ENCODE data around the gene UPP1. TPM values are rescaled to one million over a fixed set of nuclear protein-coding genes. Genes with fewer than 3 reads are reported as not detected.

UPP1 gene
- 64.8 to 101 TPM (median 88.5 TPM) in 5 replicates for total RNA-seq (2022; extraction: Qiagen RNA extraction; ENCODE audit: low read depth)

GRCh38 chr7:48089046-48090003 is at the start of gene UPP1:
UPP1 (plus strand) TSS chr7:48089265; CDS start chr7:48094784, 5,519 bp downstream.

Other genes starting within 250 kb of the UPP1 start
- gene PKD1L1, start 140.8 kb upstream of the UPP1 start, total RNA-seq (2022; extraction: Qiagen RNA extraction; ENCODE audit: low read depth) = 0.05 to 0.62 TPM (median 0.10 TPM) in 5 replicates
- 17.7 to 23.1 TPM (median 18.7 TPM) in 5 replicates for gene HUS1, start 109.7 kb upstream of the UPP1 start, total RNA-seq (2022; extraction: Qiagen RNA extraction; ENCODE audit: low read depth)
- gene SUN3, start 60.2 kb upstream of the UPP1 start, total RNA-seq (2022; extraction: Qiagen RNA extraction; ENCODE audit: low read depth) = 0.20 TPM in 1 of 5 replicates, not detected in the others
- 0.17 to 0.32 TPM (median 0.21 TPM) in 4 of 5 replicates, not detected in the other for gene C7orf57, start 53.7 kb upstream of the UPP1 start, total RNA-seq (2022; extraction: Qiagen RNA extraction; ENCODE audit: low read depth)
- gene ABCA13, start 82.2 kb downstream of the UPP1 start, total RNA-seq (2022; extraction: Qiagen RNA extraction; ENCODE audit: low read depth) = 0.05 to 0.19 TPM (median 0.06 TPM) in 4 of 5 replicates, not detected in the other